Activated CD8-positive, alpha-beta memory T cell treated with anti-CD3 and anti-CD28 coated beads for 4 hours (primary cell): ENCODE data around the gene RXFP3.
"Not testable (repeated sequence)": the region's sequence is repeated elsewhere in the genome, so short reads cannot be mapped to it uniquely, and the experiment has no call there.

ENCODE experiments used
- DNase-seq, 2 donors: peaks; one replicate each; pipeline ENCODE4 v3.0.0-alpha.2; 2020; ENCODE audit warnings: low read depth in 2 of 2

Gene RXFP3

DNA sequence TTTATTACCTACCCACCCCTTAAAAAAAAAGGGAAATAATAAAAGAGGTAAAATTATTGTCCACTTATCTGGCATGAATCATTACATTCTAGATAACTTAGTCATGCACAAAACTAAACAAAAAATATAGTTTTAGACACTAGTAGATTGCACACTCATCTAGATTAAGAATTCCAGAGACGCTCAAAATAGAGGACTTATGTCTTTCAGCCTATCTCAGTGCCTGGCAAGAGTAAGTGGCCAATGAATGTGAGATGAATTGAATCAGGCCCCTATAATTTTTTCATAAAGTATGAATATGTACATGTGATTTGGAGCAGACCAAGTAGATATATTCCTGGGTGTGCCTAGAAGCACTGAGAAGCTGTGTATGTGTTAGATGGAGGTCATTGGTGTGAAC lies 2.0 kb upstream of the RXFP3 start:
- DNase-seq, result no peak

DNA sequence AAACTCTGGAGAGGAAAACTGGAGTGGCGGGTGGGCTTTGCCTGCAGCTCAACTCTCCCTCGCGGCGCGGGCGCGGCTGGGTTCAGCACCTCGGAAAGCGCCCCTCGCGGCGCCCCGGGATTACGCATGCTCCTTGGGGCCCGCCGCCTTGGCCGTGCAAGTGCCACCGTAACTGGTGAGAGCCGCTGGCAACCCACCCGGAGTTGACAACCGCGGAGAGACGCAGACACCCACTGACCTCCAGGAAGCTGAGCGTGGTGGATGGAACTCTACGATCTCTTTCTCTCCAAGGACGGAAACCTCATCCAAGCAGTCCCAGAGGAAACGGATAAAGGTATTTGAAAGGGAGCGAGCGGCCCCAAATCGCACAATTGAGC lies 194 bp upstream of the RXFP3 start:
- peak in 1 of 2 donors; percentile 1 for DNase-seq

DNA sequence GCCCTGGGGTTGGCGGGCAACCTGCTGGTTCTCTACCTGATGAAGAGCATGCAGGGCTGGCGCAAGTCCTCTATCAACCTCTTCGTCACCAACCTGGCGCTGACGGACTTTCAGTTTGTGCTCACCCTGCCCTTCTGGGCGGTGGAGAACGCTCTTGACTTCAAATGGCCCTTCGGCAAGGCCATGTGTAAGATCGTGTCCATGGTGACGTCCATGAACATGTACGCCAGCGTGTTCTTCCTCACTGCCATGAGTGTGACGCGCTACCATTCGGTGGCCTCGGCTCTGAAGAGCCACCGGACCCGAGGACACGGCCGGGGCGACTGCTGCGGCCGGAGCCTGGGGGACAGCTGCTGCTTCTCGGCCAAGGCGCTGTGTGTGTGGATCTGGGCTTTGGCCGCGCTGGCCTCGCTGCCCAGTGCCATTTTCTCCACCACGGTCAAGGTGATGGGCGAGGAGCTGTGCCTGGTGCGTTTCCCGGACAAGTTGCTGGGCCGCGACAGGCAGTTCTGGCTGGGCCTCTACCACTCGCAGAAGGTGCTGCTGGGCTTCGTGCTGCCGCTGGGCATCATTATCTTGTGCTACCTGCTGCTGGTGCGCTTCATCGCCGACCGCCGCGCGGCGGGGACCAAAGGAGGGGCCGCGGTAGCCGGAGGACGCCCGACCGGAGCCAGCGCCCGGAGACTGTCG lies 976 bp downstream of the RXFP3 start:
- no peak for DNase-seq

DNA sequence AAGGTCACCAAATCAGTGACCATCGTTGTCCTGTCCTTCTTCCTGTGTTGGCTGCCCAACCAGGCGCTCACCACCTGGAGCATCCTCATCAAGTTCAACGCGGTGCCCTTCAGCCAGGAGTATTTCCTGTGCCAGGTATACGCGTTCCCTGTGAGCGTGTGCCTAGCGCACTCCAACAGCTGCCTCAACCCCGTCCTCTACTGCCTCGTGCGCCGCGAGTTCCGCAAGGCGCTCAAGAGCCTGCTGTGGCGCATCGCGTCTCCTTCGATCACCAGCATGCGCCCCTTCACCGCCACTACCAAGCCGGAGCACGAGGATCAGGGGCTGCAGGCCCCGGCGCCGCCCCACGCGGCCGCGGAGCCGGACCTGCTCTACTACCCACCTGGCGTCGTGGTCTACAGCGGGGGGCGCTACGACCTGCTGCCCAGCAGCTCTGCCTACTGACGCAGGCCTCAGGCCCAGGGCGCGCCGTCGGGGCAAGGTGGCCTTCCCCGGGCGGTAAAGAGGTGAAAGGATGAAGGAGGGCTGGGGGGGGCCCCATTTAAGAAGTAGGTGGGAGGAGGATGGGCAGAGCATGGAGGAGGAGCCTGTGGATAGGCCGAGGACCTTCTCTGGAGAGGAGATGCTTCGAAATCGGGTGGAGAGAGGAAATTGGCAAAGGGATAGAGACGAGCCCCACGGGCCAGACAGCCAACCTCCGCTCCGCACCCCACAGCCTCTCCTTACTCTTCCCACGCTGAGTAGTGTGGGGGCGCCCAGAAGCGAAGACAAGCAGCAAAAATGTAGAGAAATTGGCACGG lies 1.7 kb downstream of the RXFP3 start:
- no peak for DNase-seq

DNA sequence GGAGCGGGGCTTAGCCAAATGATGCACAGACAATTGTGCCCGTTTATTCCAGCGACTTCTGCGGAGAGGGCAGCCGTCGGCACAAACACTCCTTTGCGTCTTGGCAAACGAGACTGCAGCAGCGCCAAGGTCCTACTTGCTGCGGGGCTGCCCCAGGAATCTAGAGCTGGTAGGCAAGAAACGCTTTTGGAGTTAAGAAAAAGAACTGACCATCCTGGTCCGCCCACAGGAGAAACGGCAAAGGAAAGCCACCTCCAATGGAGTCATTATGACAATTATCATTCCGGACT lies 2.3 kb downstream of the RXFP3 start:
- DNase-seq, result no peak

DNA sequence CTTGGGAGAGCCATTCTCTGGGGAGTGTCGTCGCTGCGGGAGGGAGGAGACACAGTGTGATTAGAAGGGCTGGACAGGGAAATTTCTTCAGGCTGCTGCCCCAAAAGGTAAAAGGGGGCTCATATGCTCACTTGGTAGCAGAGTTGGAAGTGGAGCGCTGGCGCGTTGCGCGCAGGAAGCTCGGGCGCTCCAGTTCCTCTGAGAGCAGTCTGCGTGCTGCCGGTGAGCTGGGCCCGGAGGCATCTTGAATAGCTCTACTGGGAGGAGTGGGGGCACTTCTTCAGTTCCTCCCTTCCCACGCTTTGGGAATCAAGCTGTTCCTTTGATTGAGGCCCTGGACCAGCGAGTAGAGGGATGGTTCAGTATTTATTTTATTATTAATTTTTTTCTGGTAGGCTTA lies 2.7 kb downstream of the RXFP3 start:
- no peak for DNase-seq

DNA sequence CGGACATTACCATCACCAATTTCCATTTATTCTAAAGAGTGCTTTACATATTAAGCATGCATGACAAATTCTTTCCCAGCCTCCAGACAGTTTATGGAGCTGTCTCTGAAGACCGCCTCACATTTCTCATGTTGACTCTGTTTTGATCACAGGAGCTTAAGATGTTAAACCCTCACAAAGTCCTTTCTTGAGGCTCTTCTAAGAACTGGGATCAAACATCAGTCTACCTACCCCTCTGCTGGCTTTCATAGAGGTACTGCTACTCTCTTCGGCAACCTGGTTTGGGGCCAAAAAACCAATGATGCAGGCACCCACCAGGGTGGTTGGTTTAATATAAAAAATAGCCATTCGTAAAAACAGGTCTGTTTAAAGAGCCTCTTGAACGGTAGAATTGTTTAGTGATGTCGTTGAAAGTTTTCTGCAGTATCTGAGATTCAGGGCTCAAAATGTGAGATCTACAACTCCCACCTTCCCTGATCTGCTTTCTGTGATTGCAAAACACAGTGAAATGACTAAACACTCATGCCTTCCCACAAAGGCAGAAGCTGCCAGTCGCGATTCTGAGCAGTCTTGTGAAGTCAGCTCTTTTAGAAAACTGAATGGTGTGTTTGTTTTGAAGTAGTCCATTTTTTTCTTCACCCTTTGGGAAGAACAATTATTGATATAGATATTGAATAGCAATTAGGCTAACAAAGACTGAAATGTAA lies 3.5 kb downstream of the RXFP3 start:
- DNase-seq, result no peak

DNA sequence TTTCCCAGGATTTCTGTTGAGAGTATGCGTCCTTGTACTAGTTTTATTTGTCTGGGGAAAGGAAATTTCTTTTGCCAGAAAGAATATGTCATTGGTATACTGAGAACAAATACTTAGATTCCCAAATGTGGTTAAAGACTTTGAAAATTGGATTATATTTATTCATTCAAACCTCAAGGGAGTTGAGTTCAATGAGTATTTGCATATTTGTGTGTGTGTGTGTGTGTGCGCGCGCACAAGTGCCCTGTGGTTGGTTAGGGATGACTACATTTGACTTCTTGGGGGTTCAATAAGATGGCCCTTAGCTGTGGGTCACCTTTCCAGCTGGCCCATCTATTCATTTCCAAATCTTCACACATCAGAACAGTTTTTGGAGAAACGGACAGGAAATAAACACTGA lies 4.9 kb downstream of the RXFP3 start:
- DNase-seq, result no peak

DNA sequence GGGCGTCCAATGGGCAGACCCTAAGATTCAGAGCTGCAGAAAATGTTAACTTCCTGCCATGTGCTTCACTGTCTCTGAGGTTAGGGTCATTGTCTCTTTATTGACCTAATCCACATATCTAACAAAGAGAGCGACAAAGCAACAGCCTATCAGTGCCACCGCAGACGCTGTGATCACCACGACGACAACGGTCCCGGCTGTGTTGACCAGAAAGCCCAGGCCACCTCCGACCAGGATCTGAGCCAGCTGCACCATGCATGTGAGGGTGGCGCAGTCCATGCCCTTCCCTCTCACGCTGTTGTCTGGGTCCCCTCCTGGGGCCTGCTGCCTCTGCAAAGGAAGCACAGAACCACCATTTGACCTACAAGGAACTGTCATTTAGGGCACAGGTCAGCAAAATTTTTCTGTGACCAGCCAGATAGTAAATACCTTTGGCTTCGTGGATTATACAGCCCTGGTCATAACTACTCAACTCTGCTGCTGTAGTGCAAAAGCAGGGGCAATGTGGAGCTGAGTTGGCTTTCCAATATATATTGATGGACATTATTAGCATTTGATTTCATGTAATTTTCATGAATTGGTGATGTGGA lies 8.5 kb downstream of the RXFP3 start:
- no peak for DNase-seq

DNA sequence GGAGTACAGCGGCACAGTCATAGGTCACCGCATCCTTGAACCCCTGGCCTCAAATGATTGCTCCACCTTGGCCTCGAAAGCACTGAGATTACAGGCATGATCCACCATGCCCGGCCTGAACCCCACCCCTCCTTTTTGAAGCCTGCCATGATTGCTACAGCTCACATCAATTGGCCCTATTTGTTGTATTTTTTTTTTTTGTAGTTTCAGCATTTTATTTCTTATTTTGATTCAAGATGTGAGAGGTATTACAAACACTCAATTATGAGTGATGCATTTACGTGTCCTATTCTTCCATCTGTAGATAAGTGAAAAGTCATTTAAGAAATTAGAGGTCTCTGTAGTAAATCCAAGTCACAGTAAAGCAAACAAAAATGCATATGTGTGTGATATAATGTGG lies 16.0 kb downstream of the RXFP3 start:
- not testable (repeated sequence) for DNase-seq

DNA sequence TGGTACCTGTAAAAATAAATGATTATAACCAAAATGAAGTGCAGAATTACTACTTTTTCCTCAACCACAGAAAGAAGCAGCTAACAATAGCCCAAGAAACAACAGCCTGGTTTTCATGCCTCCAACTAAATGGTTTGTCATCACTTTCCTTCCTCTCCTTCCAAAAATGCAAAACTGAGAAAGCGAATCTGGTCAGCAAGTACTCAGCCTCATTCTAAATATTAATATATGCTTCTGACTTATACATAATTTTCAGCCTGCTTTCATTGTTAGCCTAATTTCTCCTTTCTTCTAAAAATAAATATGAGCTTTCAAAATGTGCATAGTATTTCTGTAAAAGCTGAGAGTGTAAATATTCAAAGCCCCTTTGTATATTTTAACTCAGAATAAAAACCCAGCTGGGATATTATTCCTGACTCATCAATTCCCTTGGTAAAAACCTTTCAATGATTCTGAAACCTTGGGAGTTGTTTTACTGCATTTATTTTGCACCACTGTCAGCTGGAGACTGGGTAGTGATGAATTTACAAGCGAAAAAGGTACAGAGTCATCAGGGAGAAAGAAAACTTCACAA lies 21.5 kb downstream of the RXFP3 start:
- no peak for DNase-seq

DNA sequence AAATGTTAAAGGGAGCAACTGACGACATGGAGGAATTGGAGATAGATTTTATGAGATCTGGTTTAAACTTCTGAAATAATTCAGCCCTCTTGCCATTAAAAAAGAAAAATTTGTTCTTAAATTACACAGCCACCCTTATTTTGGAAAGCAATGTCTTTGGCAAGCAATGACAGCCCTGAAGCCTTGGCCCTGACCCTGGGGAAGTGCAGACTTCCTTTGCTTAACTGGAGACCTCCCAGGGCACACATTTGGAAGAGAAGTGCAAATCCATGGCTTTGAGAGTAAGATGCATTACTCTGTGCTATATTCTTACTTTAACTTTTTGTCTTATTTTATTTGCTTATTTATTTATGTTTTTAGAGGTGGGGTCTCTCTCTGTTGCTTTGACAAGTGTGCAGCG lies 22.0 kb downstream of the RXFP3 start:
- DNase-seq, result no peak

DNA sequence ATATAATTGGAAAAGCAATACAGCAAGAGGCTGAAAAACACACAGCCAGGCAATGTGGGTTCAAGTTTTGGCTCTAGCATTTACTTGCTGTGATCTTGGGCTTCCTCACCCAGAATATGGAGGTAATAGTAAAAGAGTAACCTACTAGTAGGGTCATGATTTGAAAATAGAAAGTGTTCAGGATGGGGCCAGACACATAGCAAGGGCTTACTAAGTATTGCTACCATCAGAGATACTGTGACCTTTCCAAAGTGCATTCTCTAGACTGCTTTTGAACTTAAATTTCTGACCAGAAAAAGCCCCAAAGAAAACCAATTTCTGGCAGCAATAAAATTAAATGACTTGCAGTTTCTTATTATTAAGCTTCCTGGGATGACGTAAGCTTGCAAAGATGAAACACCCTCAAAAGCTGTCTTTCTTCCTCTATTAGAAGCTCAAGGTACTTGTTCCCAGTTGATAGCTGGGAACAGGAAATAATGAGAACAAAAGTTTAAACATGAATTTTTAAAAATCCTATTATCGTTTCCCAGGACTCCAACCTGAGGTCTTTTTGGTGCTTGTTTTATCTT lies 28.0 kb downstream of the RXFP3 start:
- DNase-seq, result no peak

DNA sequence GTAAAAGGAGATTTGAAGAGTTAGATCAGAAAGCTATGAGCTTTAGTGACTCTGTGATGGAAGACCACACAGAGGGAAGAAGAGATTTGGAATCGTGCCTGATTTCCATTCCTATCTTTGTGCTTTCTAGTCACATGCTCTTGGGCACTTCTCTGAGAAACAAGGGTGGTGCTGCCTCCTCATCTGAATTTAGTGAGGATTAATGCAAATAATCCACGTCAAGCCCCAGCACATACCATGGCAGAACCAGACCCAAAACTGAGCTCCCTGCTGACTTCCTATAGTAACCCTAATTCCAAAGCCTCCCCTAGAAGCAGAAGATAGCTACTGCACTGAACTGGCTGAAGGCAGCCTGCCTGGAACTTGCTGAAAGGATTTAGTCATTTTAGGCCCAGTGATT lies 30.6 kb downstream of the RXFP3 start:
- no peak for DNase-seq

DNA sequence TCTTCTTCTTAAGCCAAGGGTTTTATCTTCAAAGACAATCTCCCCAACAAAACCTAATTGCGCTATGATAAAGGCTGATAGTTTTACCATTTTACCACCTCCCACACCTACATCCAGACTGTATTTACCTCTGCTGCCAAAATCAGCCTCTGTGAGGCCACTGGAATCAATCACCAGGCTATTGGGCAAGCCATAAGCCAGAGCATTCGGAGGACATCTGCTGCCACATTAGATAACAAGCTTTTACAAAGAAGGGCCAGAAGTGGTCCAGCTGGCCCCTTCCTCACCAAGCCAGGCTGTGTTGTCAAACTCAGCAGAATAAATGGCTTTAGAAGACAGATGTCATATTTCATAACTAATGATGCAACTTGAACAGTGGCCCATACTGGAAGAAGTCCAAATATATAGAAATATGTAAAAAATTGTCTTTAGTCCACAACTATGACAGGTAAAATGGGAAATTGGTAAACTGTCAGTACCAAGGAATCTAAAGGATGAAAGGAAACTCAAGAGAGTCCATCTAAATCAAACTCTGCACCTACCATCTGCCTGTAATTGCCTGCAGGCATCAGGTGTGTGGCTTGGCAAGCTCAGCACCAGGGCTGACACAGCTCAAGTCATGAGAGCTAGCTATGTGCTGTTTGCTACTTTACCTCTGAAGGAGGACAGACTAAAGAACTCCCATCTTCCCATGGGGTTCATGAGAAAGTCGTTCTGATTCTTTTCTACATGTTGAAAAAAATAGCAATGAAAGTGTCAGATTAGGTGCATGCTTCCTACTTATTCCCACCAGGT lies 32.2 kb downstream of the RXFP3 start:
- DNase-seq, result no peak

DNA sequence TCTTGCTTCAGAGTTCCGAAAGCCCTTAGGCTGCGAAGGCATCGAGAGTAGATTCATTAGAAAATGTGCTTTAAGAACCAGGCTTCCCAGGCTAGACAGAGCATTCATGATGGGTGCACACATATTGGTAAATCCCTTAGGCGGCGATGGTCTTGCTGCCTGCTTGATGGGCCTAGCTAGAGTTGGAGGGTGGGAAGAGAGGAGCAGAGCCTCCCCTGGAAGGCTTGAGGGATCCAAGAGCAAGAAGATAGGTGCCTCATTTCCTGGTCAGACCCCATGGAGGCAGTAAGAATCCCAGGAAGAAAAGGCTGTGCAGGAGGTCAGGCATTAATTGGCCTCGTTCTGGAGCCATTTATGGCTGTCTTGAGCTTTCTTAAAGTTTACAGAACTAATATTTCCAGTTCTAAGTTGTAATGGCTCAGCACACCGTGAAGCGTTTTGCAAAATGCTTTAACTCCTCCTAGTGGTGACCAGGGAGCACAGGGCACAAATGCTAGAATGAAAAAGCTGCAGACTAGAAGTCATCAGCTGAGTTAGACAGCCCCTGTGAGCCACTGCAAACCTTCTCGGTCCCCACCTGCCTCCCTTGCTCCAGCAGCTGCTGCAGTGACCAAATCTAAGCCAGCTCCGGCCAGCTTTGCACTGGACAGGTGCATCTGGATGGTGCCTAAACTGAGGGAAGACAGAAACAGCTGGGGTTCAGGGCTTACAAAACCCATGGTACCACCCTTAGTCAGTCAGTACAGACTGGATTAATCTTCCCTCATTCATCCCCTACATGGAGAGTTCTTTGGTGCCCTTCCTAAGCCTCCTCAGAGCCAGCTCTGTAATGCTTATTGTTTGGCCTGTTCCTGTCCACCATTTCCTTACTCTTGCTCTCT lies 33.6 kb downstream of the RXFP3 start:
- DNase-seq, result no peak

DNA sequence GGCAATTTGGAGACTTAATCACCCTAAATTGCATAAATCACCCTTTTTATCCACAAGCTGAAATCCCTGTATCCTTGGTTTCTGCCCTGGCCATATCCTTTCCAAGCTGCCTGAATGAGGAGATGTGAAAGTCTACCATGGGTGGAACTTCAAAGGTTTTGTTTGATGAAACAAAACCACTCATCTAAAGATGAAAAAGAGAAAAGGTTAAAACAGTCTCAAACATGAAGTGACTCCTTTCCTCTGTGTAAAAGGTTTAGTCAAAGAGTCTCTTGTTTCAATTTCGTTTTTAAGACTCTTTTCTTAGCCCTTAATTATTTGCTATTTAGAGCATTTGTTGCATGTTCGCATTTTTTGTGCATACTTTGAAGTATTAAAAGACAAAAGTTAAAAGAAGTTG lies 37.1 kb downstream of the RXFP3 start:
- DNase-seq, result no peak

DNA sequence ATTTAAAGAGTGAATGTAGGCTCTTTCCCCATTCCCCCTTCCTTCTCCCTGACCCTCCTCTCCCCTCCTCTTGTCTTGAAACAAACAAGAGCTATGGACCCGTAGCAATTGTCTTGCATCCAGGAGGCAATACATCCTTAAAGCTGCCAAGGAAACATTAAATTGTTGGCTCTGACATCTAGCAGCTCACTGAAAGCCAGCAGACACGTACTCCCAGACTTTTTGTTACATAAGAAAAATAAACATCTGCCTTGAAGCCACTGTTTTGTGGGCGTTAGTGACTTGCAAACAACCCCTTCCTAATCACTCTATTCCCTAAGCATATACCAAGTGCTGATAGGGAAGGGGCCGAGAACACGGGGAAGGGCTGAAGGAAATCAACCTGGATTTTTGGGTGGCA lies 39.7 kb downstream of the RXFP3 start:
- DNase-seq, result no peak

DNA sequence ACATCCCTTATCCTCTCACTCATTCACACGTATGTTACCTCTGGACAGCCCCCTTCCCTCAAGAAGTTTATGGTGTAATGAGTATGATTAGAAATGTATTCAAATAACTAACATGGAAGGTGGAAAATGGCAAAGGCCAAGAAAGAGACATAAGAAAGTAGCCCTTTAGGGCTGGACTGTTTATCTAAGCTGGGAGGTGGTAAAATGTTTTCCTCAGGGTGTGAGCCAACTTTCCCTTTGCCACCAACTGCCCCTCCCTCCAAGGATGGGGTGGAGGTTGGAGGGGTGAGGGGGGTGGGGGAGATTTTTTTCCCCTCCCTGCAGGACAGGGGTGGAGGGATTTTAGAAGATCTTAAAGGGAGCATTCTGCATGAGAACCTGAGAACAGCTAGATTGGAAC lies 40.1 kb downstream of the RXFP3 start:
- DNase-seq, result no peak

DNA sequence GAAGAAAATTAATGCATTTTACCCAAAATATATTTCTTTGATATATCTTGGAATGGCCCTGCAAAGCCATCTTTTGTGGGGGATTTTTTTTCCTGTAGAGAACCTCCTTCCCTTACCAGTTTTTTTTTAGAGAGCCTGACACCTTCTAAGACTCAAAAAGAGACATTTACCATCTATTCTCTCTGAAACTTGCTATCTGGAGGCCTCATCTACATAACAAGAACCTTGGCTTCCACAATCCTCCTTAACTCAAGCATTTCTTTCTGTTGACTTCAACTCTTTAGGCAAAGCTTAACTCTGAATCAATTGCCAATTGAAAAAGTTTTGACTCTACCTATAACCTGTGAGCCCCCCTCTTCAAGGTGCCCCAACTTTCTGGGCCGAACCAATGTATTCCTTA lies 42.1 kb downstream of the RXFP3 start:
- no peak for DNase-seq
